Activated T-cell treated with anti-CD3 and anti-CD28 coated beads, Interleukin-2, amount 50 U/mL, for 24 hours (primary cell): ENCODE data around the gene KRT1.
"Not testable (repeated sequence)": the region's sequence is repeated elsewhere in the genome, so short reads cannot be mapped to it uniquely, and the experiment has no call there.

Experiments used
- DNase-seq: peaks from one replicate; pipeline ENCODE4 v3.0.0-alpha.2; 2020
- H3K27ac Mint-ChIP-seq: 2 replicates; pipeline ENCODE4 v1.8.0; 2020; ENCODE audit warnings: mild to moderate bottlenecking, mixed read lengths
- H3K27me3 Mint-ChIP-seq: 2 replicates; pipeline ENCODE4 v1.8.0; 2020; ENCODE audit warnings: mixed read lengths
- H3K36me3 Mint-ChIP-seq: 2 replicates; pipeline ENCODE4 v1.8.0; 2020; ENCODE audit warnings: low read depth, mixed read lengths
- H3K4me1 Mint-ChIP-seq: 2 replicates; pipeline ENCODE4 v1.8.0; 2020; ENCODE audit warnings: low read depth, mixed read lengths
- H3K4me3 Mint-ChIP-seq: 2 replicates; pipeline ENCODE4 v1.8.0; 2020; ENCODE audit warnings: mild to moderate bottlenecking, moderate library complexity, mixed read lengths
- H3K9me3 Mint-ChIP-seq: 2 replicates; pipeline ENCODE4 v1.8.0; 2020; ENCODE audit warnings: mixed read lengths

KRT1 gene

GRCh38 chr12:52681526-52682380, 1.5 kb upstream of the KRT1 start:
- DNase-seq, result peak; percentile 39
- no peak overlapping the region for H3K4me3 Mint-ChIP-seq

GRCh38 chr12:52679875-52680274, 332 bp downstream of the KRT1 start:
- H3K36me3 Mint-ChIP-seq, result no peaks in the 10 kb centered on the region
- H3K9me3 Mint-ChIP-seq, result no peaks in the 10 kb centered on the region
- H3K27me3 Mint-ChIP-seq, result no peaks in the 10 kb centered on the region
- no peak overlapping the region for H3K27ac Mint-ChIP-seq
- peaks cover 38% of the 10 kb centered on the region for H3K4me1 Mint-ChIP-seq
- DNase-seq, result no peak
- H3K4me3 Mint-ChIP-seq, result no peak overlapping the region

More at GRCh38 chr12:52681526-52682380, 1.5 kb upstream of the KRT1 start:
- H3K9me3 Mint-ChIP-seq, result no peaks in the 10 kb centered on the region
- H3K27me3 Mint-ChIP-seq, result no peaks in the 10 kb centered on the region
- H3K36me3 Mint-ChIP-seq, result no peaks in the 10 kb centered on the region
- peak overlapping the region; percentile 5 for H3K27ac Mint-ChIP-seq
- peaks cover 34% of the 10 kb centered on the region for H3K4me1 Mint-ChIP-seq

- DNase-seq, result no peak
- Mint-ChIP-seq H3K36me3 (no peaks in the 10 kb centered on the region), H3K9me3 (no peaks in the 10 kb centered on the region), H3K27me3 (no peaks in the 10 kb centered on the region), H3K4me1 (peaks cover 37% of the 10 kb centered on the region), H3K4me3 (no peak overlapping the region), H3K27ac (no peak overlapping the region)
Measured at GRCh38 chr12:52677671-52678070, 2.5 kb downstream of the KRT1 start.

DNA sequence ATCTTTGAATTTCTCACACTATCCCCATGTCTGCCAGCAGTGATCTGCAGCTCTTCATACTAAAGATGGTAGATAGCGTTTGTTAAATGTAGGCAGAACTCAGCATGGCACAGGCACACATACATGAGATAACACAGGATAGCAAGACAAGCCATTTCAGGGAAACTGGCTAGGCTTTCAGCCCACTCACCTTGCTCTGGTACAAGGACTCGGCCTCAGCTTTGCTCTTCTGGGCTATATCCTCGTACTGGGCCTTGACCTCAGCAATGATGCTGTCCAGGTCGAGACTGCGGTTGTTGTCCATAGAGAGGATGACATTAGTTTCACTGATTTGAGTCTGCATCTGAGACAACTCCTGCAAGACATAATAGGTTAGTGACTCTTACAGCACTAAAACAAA, 3.1 kb downstream of the KRT1 start:
- no peaks in the 10 kb centered on the region for H3K27me3 Mint-ChIP-seq
- no peaks in the 10 kb centered on the region for H3K9me3 Mint-ChIP-seq
- DNase-seq, result no peak
- no peak overlapping the region for H3K27ac Mint-ChIP-seq
- H3K4me3 Mint-ChIP-seq, result no peak overlapping the region
- no peaks in the 10 kb centered on the region for H3K36me3 Mint-ChIP-seq
- peaks cover 32% of the 10 kb centered on the region for H3K4me1 Mint-ChIP-seq

DNA sequence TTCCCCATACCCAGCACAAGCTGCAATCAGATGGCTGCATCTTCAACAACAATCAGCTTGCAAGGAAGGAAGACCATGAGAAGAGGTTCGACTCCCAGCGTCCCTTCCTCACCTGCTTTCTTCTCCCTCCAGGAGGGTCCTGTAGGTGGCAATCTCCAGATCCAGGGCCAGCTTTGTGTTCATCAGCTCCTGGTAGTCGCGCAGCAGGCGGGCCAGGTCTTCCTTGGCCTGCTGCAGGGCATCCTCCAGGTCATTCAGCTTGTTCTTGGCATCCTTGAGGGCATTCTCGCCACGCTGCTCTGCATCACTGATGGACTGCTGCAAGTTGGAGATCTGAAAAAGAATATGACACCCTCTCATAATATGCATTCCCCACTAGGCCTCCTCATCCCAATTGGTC, 4.0 kb downstream of the KRT1 start:
- H3K27ac Mint-ChIP-seq, result no peak overlapping the region
- no peaks in the 10 kb centered on the region for H3K36me3 Mint-ChIP-seq
- H3K9me3 Mint-ChIP-seq, result no peaks in the 10 kb centered on the region
- H3K4me1 Mint-ChIP-seq, result peaks cover 22% of the 10 kb centered on the region
- H3K4me3 Mint-ChIP-seq, result no peak overlapping the region
- H3K27me3 Mint-ChIP-seq, result no peaks in the 10 kb centered on the region
- DNase-seq, result no peak

GRCh38 chr12:52675301-52675701, 4.9 kb downstream of the KRT1 start:
- Mint-ChIP-seq H3K27me3 (no peaks in the 10 kb centered on the region), H3K4me1 (peaks cover 14% of the 10 kb centered on the region), H3K27ac (no peak overlapping the region), H3K4me3 (no peak overlapping the region), H3K36me3 (no peaks in the 10 kb centered on the region), H3K9me3 (no peaks in the 10 kb centered on the region)
- DNase-seq, result no peak

GRCh38 chr12:52674433-52674775, 5.8 kb downstream of the KRT1 start:
- no peak overlapping the region for H3K4me3 Mint-ChIP-seq
- no peaks in the 10 kb centered on the region for H3K27me3 Mint-ChIP-seq
- H3K4me1 Mint-ChIP-seq, result peaks cover 10% of the 10 kb centered on the region
- H3K36me3 Mint-ChIP-seq, result no peaks in the 10 kb centered on the region
- no peak for DNase-seq
- H3K9me3 Mint-ChIP-seq, result no peaks in the 10 kb centered on the region
- no peak overlapping the region for H3K27ac Mint-ChIP-seq

DNA sequence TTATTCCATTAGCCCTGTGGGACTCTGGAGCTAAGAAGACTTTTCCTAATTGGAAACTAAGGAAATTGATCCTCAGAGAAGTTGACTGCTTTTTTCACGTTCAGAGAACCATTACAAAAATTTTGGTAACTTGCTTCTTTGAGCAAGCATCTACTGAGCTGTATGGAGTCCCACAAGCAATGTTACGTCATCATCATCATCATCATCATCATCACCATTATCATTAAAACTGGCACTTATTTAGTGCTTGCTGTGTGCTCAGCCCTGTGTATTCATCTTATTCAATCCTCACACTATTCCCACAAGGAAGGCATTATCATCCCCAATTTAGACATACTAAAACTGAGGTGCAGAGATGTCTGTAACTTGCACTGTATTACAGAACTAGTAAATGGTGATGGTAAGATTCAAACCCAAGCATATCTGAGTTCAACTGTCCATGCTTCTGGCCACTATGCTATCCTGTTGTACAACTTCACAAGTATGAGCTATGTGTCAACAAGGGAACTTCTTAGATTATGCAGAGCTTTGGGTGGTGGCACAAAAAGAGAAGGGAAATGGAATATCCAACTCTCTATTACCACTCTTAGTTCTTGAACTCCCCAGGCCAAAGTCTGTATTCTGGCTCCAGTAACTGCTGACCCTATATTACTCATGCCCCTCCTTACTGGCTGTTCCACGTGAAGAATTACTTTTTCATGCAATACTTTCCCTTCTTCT, 6.3 kb downstream of the KRT1 start:
- Mint-ChIP-seq H3K4me3 (no peak overlapping the region), H3K9me3 (no peaks in the 10 kb centered on the region), H3K36me3 (no peaks in the 10 kb centered on the region), H3K27me3 (no peaks in the 10 kb centered on the region), H3K27ac (no peak overlapping the region), H3K4me1 (peaks cover 10% of the 10 kb centered on the region)
- no peak for DNase-seq

DNA sequence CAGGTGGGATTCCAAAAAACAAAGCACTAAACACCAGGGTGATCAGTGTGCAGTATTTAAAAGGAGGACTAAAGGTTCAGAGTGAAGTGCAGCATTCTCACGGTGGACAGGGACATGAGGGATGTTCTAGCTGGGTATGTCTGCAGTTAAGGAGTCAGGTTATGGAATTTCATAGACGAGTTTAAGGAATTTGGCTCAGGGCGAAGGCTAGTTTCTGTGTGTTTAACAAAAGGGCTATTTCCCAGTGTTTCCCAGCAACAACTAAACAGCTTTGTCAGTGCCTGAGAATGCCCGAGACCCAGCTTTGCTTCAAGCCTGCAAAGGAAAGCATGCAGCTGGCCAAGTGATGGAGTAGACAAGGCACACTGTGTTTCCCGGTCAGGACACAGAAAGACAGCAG, 7.0 kb downstream of the KRT1 start:
- DNase-seq, result no peak
- Mint-ChIP-seq H3K9me3 (no peaks in the 10 kb centered on the region), H3K36me3 (no peaks in the 10 kb centered on the region), H3K27me3 (no peaks in the 10 kb centered on the region), H3K4me1 (peaks cover 10% of the 10 kb centered on the region), H3K27ac (no peak overlapping the region), H3K4me3 (no peak overlapping the region)

DNA sequence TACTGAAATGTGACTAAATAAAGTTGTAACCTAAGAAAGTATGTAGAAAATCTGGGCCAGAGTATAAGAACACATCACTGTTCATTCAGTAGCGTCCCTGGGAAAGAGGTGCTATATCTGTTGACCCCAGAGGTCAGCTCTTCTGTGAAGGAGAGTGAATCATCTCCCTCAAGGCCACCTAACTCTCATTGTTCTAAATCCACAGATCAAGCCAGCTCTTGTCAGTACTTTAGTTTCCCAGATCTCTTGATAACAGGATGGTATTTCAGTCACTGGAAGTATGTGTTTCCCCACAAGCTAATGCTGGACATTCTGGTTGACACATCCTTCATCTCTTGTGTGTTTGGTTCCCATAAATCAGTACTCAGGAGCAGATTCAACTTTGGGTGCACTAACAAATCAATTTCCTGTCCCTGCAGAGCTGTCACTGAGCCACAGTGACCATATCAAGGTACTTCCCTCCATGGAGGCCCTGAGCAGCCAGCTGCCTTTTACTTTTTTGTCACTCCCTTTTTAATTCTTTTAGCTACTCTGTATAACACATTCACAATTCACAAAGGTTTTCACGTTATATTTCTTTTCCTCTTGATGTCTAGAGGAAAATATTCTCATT, 7.8 kb downstream of the KRT1 start:
- Mint-ChIP-seq H3K9me3 (no peaks in the 10 kb centered on the region), H3K36me3 (no peaks in the 10 kb centered on the region), H3K4me3 (no peak overlapping the region), H3K4me1 (peaks cover 10% of the 10 kb centered on the region), H3K27ac (no peak overlapping the region), H3K27me3 (no peaks in the 10 kb centered on the region)
- no peak for DNase-seq

DNA sequence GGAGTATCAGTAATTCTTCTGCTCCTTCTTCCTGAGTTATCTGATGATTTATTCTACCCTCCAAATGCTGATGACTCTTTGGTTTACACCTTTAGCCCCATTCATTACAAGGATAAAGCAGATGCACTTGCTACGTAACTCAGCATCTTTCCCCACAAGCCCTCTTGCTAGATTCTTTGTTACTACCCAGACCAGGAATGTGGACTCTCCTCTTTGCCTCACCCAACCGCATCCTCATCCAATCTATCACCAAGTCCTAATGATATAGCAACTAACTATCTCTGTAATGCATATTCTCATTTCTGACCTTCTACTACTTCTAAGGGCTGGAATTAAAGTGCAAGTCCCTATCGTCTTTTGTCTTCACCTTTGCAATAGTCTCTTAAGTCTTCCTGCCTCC, 9.2 kb downstream of the KRT1 start:
- Mint-ChIP-seq H3K4me1 (peaks cover 4% of the 10 kb centered on the region), H3K36me3 (no peaks in the 10 kb centered on the region), H3K4me3 (no peak overlapping the region), H3K27ac (no peak overlapping the region), H3K27me3 (no peaks in the 10 kb centered on the region), H3K9me3 (no peaks in the 10 kb centered on the region)
- DNase-seq, result no peak

DNA sequence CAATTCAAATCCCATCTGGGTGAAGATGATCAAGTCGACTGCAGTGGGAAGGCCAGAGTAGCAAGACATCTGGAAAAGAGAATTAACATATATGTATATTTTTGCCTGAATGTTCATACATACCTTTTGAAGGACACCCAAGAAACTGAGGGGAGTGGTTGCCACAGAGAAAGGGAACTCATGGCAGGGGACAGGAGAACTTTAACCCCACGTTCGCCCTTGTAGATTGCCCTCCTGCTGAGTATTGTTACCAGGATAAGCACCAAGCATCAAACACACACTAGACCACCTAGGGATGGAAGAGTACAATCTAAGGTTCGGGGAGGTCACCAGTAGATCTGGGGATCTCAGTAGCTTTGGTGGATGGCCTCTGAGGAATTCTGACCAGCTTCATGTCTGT, 9.7 kb downstream of the KRT1 start:
- H3K27me3 Mint-ChIP-seq, result no peaks in the 10 kb centered on the region
- no peak for DNase-seq
- no peaks in the 10 kb centered on the region for H3K36me3 Mint-ChIP-seq
- no peak overlapping the region for H3K27ac Mint-ChIP-seq
- no peak overlapping the region for H3K4me3 Mint-ChIP-seq
- H3K4me1 Mint-ChIP-seq, result peaks cover 4% of the 10 kb centered on the region
- H3K9me3 Mint-ChIP-seq, result no peaks in the 10 kb centered on the region

DNA sequence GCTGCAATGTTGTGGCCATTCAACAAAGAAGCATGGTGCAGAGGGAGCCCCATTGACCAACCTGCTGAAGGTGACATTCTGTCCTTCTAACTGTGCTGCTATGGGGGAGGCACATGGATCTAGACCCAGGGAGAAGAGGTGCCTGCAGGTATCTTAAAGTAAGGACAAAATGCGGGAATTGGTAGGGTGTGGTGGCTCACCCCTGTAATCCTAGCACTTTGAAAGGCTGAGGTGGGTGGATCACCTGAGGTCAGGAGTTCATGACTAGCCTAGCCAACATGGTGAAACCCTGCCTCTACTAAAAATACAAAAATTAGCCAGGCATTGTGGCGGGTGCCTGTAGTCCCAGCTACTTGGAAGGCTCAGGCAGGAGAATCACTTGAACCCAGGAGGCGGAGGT, 10.3 kb downstream of the KRT1 start:
- H3K4me3 Mint-ChIP-seq, H3K9me3 Mint-ChIP-seq, DNase-seq, H3K36me3 Mint-ChIP-seq, H3K4me1 Mint-ChIP-seq, H3K27me3 Mint-ChIP-seq, H3K27ac Mint-ChIP-seq: not testable (repeated sequence)

DNA sequence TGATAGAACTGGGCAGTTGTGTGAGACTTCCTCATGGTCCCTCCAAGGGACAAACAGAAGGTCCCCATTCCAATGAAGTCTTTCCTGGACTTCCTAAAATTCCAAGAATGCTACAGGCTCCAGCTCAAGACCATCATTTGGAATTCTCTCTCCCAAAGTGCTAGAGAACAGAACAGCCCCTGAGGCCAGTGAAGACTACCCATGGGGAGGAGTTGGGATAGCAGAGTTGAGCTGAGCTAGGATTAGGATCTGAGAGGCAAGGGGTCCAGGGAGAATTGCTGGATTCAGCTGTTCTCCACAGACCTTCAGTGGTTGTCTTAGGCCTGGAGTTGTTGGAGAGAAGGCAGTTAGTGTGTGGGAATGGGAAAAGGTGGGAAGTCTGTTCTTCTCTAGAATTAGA, 10.8 kb downstream of the KRT1 start:
- H3K4me1 Mint-ChIP-seq, result peaks cover 3% of the 10 kb centered on the region
- H3K4me3 Mint-ChIP-seq, result no peak overlapping the region
- H3K36me3 Mint-ChIP-seq, result no peaks in the 10 kb centered on the region
- no peak for DNase-seq
- H3K27me3 Mint-ChIP-seq, result no peaks in the 10 kb centered on the region
- H3K9me3 Mint-ChIP-seq, result no peaks in the 10 kb centered on the region
- H3K27ac Mint-ChIP-seq, result no peak overlapping the region

DNA sequence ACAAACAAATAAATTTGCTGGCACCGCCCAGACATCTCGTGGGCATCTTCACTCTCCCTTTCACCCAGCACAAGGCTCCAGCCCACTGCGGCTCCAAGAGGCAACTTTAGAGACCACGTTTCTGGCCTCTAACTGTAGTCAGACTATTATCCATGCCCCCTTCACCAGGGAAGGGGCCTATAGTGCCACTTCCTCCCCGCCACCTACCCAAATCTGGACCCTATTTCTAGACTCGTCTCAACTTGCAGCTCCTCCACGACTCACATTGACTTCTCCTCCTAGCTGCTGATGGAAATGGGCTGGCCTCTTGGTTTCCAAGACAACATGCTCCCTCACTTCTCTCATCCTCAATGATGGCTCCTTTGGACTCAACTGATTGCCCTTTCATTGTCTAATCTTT, 12.3 kb downstream of the KRT1 start:
- no peaks in the 10 kb centered on the region for H3K9me3 Mint-ChIP-seq
- no peak overlapping the region for H3K27ac Mint-ChIP-seq
- DNase-seq, result no peak
- no peaks in the 10 kb centered on the region for H3K36me3 Mint-ChIP-seq
- no peaks in the 10 kb centered on the region for H3K4me1 Mint-ChIP-seq
- H3K4me3 Mint-ChIP-seq, result no peak overlapping the region
- no peaks in the 10 kb centered on the region for H3K27me3 Mint-ChIP-seq
